ENCODE measurements around the gene CHST15. TPM values are rescaled to one million over a fixed set of nuclear protein-coding genes. Genes with fewer than 3 reads are reported as not detected.

CHST15 gene
- total and polyA plus RNA-seq, 8 donors: 2.6 to 30.4 (median 14.6) TPM

- Histone ChIP-seq H3K27ac (no peak overlapping the region), H3K27me3 (no peaks in the 10 kb centered on the region), H3K4me1 (peaks cover 0 to 30% (median 0%) of the 10 kb centered on the region in 4 donors), H3K9me3 (peaks cover 0 to 4% (median 0%) of the 10 kb centered on the region in 4 donors), H3K36me3 (peaks cover 0 to 65% (median 52%) of the 10 kb centered on the region in 4 donors), H3K4me3 (no peak overlapping the region)
- no peak for DNase-seq
- 55 to 67% (median 63%) methylated on average over 6 to 10 of the region's 10 CpGs for WGBS, 5 donors
- intact Hi-C loops (cut with DNase I; ENCODE audit: low total_unique reads): no loop called here
- no peak for TF ChIP-seq POLR2AphosphoS5 (IDR thresholded peaks at IDR 0.05)
- TF ChIP-seq POLR2A (IDR thresholded peaks at IDR 0.05): no peak
- no peak for TF ChIP-seq CTCF (IDR thresholded peaks at IDR 0.05)
- TF ChIP-seq EP300 (IDR thresholded peaks at IDR 0.05): no peak
These were observed 76.5 kb downstream of the CHST15 start for GRCh38 chr10:124016804-124017375.

GRCh38 chr10:124015991-124016390 is 77.4 kb downstream of the CHST15 start:
- Histone ChIP-seq H3K4me3 (no peak overlapping the region), H3K27me3 (no peaks in the 10 kb centered on the region), H3K36me3 (peaks cover 0 to 69% (median 58%) of the 10 kb centered on the region in 4 donors), H3K27ac (no peak overlapping the region), H3K4me1 (peaks cover 0 to 30% (median 0%) of the 10 kb centered on the region in 4 donors), H3K9me3 (peaks cover 0 to 4% (median 0%) of the 10 kb centered on the region in 4 donors)
- TF ChIP-seq POLR2A (IDR thresholded peaks at IDR 0.05): no peak
- TF ChIP-seq POLR2AphosphoS5 (IDR thresholded peaks at IDR 0.05): no peak
- no peak for TF ChIP-seq EP300 (IDR thresholded peaks at IDR 0.05)
- TF ChIP-seq CTCF (IDR thresholded peaks at IDR 0.05): no peak
- DNase-seq: no peak
- WGBS, 5 donors: 86 to 92% (median 90%) methylated on average over 7 to 9 of the region's 9 CpGs
- intact Hi-C loops (cut with DNase I; ENCODE audit: low total_unique reads): no loop called here

GRCh38 chr10:124014416-124015154 is 78.8 kb downstream of the CHST15 start:
- Histone ChIP-seq H3K4me1 (peaks cover 0 to 36% (median 4%) of the 10 kb centered on the region in 4 donors), H3K27me3 (no peaks in the 10 kb centered on the region), H3K4me3 (no peak overlapping the region), H3K36me3 (peaks cover 0 to 65% (median 57%) of the 10 kb centered on the region in 4 donors), H3K9me3 (peaks cover 0 to 4% (median 0%) of the 10 kb centered on the region in 4 donors), H3K27ac (no peak overlapping the region)
- DNase-seq: no peak
- 79 to 91% (median 86%) methylated on average over 14 to 22 of the region's 22 CpGs for WGBS, 5 donors
- intact Hi-C loops (cut with DNase I; ENCODE audit: low total_unique reads): no loop called here
- TF ChIP-seq EP300 (IDR thresholded peaks at IDR 0.05) (no peak), POLR2AphosphoS5 (IDR thresholded peaks at IDR 0.05) (no peak), CTCF (IDR thresholded peaks at IDR 0.05) (no peak), POLR2A (IDR thresholded peaks at IDR 0.05) (no peak)

- H3K27ac ChIP-seq: no peak overlapping the region
- WGBS, 5 donors: 86 to 97% (median 91%) methylated on average over 1 of the region's 1 CpG
- peaks cover 0 to 4% (median 0%) of the 10 kb centered on the region in 4 donors for H3K9me3 ChIP-seq
- H3K4me3 ChIP-seq: no peak overlapping the region
- H3K36me3 ChIP-seq: peaks cover 0 to 63% (median 55%) of the 10 kb centered on the region in 4 donors
- intact Hi-C loops (cut with DNase I; ENCODE audit: low total_unique reads): no loop called here
- H3K27me3 ChIP-seq: no peaks in the 10 kb centered on the region
- peaks cover 0 to 40% (median 5%) of the 10 kb centered on the region in 4 donors for H3K4me1 ChIP-seq
- TF ChIP-seq POLR2AphosphoS5 (IDR thresholded peaks at IDR 0.05) (no peak), CTCF (IDR thresholded peaks at IDR 0.05) (no peak), POLR2A (IDR thresholded peaks at IDR 0.05) (no peak), EP300 (IDR thresholded peaks at IDR 0.05) (no peak)
- no peak for DNase-seq
These were observed 79.5 kb downstream of the CHST15 start for GRCh38 chr10:124013916-124014315.
